GM23338 (cell line): Measurements from ENCODE around the gene MAP3K10. TPM values are rescaled to one million over a fixed set of nuclear protein-coding genes. Genes with fewer than 3 reads are reported as not detected.

Source experiments
- ATAC-seq: fragments of 200-7000 bp; cut with Tn5 transposase; 3 replicates; pipeline ENCODE4 v1.9.1; 2020
- DNase-seq: peaks from one replicate; pipeline ENCODE4 v3.0.0-alpha.2; 2015; ENCODE audit warnings: low spot score
- H2AFZ ChIP-seq: fragments of 200-600 bp; sonication (generic); 2 replicates; pipeline ENCODE4 v1.8.0; 2016; ENCODE audit warnings: antibody characterized with exemption, mild to moderate bottlenecking, moderate library complexity
- H3F3A ChIP-seq: fragments of 200-600 bp; sonication (generic); replicated peaks from 2 replicates; pipeline ENCODE4 v1.8.0; 2017; ENCODE audit warnings: antibody characterized with exemption, mixed run types, low read depth
- H3K27ac ChIP-seq: fragments of 200-600 bp; sonication (generic); 2 replicates; pipeline ENCODE4 v1.6.1; 2016; ENCODE audit warnings: low read depth
- H3K27me3 ChIP-seq: fragments of 200-600 bp; sonication (generic); 2 replicates; pipeline ENCODE4 v1.8.0; 2016; ENCODE audit warnings: mild to moderate bottlenecking, mixed run types, moderate library complexity; ENCODE audit not compliant: insufficient read depth
- H3K36me3 ChIP-seq: fragments of 200-600 bp; sonication (generic); 2 replicates; pipeline ENCODE4 v1.8.0; 2016; ENCODE audit warnings: mild to moderate bottlenecking; ENCODE audit not compliant: insufficient read depth
- H3K4me1 ChIP-seq: fragments of 200-600 bp; sonication (generic); 2 replicates; pipeline ENCODE4 v1.8.0; 2016; ENCODE audit warnings: mild to moderate bottlenecking, moderate library complexity; ENCODE audit not compliant: insufficient read depth
- H3K4me2 ChIP-seq: fragments of 200-600 bp; sonication (generic); 2 replicates; pipeline ENCODE4 v1.7.1; 2017; ENCODE audit warnings: mixed run types
- H3K4me3 ChIP-seq: fragments of 200-600 bp; sonication (generic); 2 replicates; pipeline ENCODE4 v1.6.1; 2016; ENCODE audit warnings: mixed run types
- H3K79me2 ChIP-seq: fragments of 200-600 bp; sonication (generic); replicated peaks from 2 replicates; pipeline ENCODE4 v1.8.0; 2017; ENCODE audit warnings: mild to moderate bottlenecking; ENCODE audit not compliant: insufficient read depth
- H3K9me2 ChIP-seq: fragments of 200-600 bp; sonication (generic); 2 replicates; pipeline ENCODE4 v1.8.0; 2017; ENCODE audit not compliant: insufficient read depth
- H4K20me1 ChIP-seq: fragments of 200-600 bp; sonication (generic); replicated peaks from 2 replicates; pipeline ENCODE4 v1.8.0; 2017; ENCODE audit warnings: mild to moderate bottlenecking; ENCODE audit not compliant: insufficient read depth
- H3K27ac Mint-ChIP-seq: 2 replicates; pipeline ENCODE4 v1.8.0; 2020; ENCODE audit warnings: inconsistent platforms, mild to moderate bottlenecking, moderate library complexity, mixed read lengths
- H3K27me3 Mint-ChIP-seq: 3 replicates; pipeline ENCODE4 v1.8.0; 2022; ENCODE audit warnings: low read depth, mild to moderate bottlenecking, moderate library complexity, mixed read lengths, inconsistent platforms; ENCODE audit not compliant: insufficient read depth, poor library complexity
- H3K36me3 Mint-ChIP-seq: 3 replicates; pipeline ENCODE4 v1.8.0; 2021; ENCODE audit warnings: low read depth, mild to moderate bottlenecking, inconsistent platforms, moderate library complexity, mixed read lengths
- H3K4me1 Mint-ChIP-seq: 3 replicates; pipeline ENCODE4 v1.8.0; 2020; ENCODE audit warnings: mild to moderate bottlenecking, inconsistent platforms, mixed read lengths
- H3K4me3 Mint-ChIP-seq: 3 replicates; pipeline ENCODE4 v1.8.0; 2021; ENCODE audit warnings: moderate library complexity, mild to moderate bottlenecking, inconsistent platforms, mixed read lengths
- H3K9me3 Mint-ChIP-seq: 3 replicates; pipeline ENCODE4 v1.8.0; 2020; ENCODE audit warnings: moderate library complexity, mild to moderate bottlenecking, inconsistent platforms, mixed read lengths
- CREB1 ChIP-seq: fragments of 250-450 bp; sonication (Bioruptor Pico); IDR thresholded peaks from 2 replicates; pipeline ENCODE4 v1.5.0; 2020; ENCODE audit warnings: low read depth, mild to moderate bottlenecking, moderate library complexity
- ETS1 ChIP-seq: IDR thresholded peaks from 2 replicates; pipeline ENCODE4 v1.6.1; 2016; ENCODE audit warnings: antibody characterized with exemption
- EZH2 ChIP-seq: fragments of 200-600 bp; sonication (generic); IDR thresholded peaks from one replicate; pipeline ENCODE4 v1.8.0; 2017; ENCODE audit warnings: antibody characterized with exemption, mild to moderate bottlenecking, low read depth; ENCODE audit not compliant: unreplicated experiment
- EZH2phosphoT487 ChIP-seq: fragments of 200-600 bp; sonication (generic); IDR thresholded peaks from one replicate; pipeline ENCODE4 v1.8.1; 2018; ENCODE audit warnings: antibody characterized with exemption; ENCODE audit not compliant: unreplicated experiment
- JUNB ChIP-seq: IDR thresholded peaks from one replicate; pipeline ENCODE4 v1.6.1; 2016; ENCODE audit warnings: antibody characterized with exemption; ENCODE audit not compliant: unreplicated experiment
- NANOG ChIP-seq: IDR thresholded peaks from 2 replicates; pipeline ENCODE4 v1.6.1; 2016; ENCODE audit warnings: antibody characterized with exemption, borderline replicate concordance
- POLR2AphosphoS5 ChIP-seq: IDR thresholded peaks from 2 replicates; pipeline ENCODE4 v1.6.1; 2016; ENCODE audit warnings: antibody characterized with exemption, low read depth
- STAT1 ChIP-seq: IDR thresholded peaks from one replicate; pipeline ENCODE4 v1.6.1; 2016; ENCODE audit warnings: antibody characterized with exemption; ENCODE audit not compliant: unreplicated experiment
- ZNF114 ChIP-seq: fragments of 250-450 bp; sonication (Bioruptor Pico); IDR thresholded peaks from 2 replicates; pipeline ENCODE4 v1.5.0; 2020; ENCODE audit warnings: mild to moderate bottlenecking, moderate library complexity
- ZNF331 ChIP-seq: fragments of 250-450 bp; sonication (Bioruptor Pico); IDR thresholded peaks from 2 replicates; pipeline ENCODE4 v1.5.0; 2020; ENCODE audit warnings: low read depth, mild to moderate bottlenecking, moderate library complexity
- polyA plus RNA-seq: library from polyadenylated mRNA; unstranded; fragments of >200 nt; fragmentation: Nextera tagmentation; extraction: Ambion mirVana; gene quantifications from 2 replicates; pipeline ENCODE4 v1.2.1, GENCODE V29; 2016
- total RNA-seq: library from RNA; depleted of rRNA; stranded (reverse); fragments of >200 nt; shearing (Covaris generic); gene quantifications from 2 replicates; pipeline ENCODE4 v1.2.3, GENCODE V29; 2014
- TF ChIP-seq, protein P1 (sequence below), 2 experiments: fragments of 200-600 bp in 1 of 2; sonication (generic) in 1 of 2; conservative IDR thresholded peaks; 2 replicates each; pipeline versions ENCODE4 v1.5.1 to v1.6.1; 2016 to 2017; ENCODE audit warnings: antibody characterized with exemption in 2 of 2, low read depth in 2 of 2, mild to moderate bottlenecking in 2 of 2, moderate library complexity in 1 of 2
- TF ChIP-seq, protein P2 (sequence below): IDR thresholded peaks from one replicate; pipeline ENCODE4 v1.6.1; 2018; ENCODE audit warnings: antibody characterized with exemption; ENCODE audit not compliant: unreplicated experiment
- TF ChIP-seq, protein P3 (sequence below): fragments of 250-450 bp; sonication (Bioruptor Pico); IDR thresholded peaks from 2 replicates; pipeline ENCODE4 v1.5.0; 2020; ENCODE audit warnings: mild to moderate bottlenecking, moderate library complexity

The MAP3K10 gene
- total and polyA plus RNA-seq, 2 experiments from 2014 or later, result 5.9 to 13.7 TPM

DNA sequence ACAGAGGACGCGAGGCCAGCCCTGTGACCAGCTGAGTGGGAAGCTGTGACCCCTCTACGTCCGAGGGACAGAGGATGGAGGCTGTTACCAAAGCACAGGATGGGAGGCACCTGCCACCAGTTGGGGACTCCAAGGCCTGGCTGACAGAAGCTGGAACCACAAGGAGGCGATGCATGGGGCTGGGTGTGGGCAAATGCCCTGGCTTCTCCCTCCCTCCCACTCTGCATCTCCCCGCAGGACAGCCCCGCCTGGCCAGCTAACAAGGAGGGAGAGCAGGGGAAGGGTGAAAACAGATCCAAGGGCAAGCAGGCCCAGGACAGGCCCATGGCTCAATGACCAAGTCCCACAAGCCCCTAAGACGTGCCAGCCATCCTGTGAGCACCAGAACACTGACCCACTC, 65.3 kb downstream of the MAP3K10 start:
- no peaks in the 10 kb centered on the region for H3F3A ChIP-seq
- Mint-ChIP-seq H3K36me3 (peaks cover 31% of the 10 kb centered on the region), H3K9me3 (peaks cover 2% of the 10 kb centered on the region; the same call in 1 of the 3 replicates)

More for the DNA sequence above, 65.3 kb downstream of the MAP3K10 start:
- H3K36me3 ChIP-seq, result no peaks in the 10 kb centered on the region; the same call in 1 of the 2 replicates
- TF ChIP-seq POLR2AphosphoS5 (no peak), CREB1 (CRISPR knock-in tag) (no peak), EZH2phosphoT487 (no peak), EZH2 (no peak), ETS1 (no peak), STAT1 (no peak), ZNF114 (CRISPR knock-in tag) (no peak), JUNB (no peak), NANOG (no peak), ZNF331 (CRISPR knock-in tag) (no peak)
- TF ChIP-seq, protein P1, sequence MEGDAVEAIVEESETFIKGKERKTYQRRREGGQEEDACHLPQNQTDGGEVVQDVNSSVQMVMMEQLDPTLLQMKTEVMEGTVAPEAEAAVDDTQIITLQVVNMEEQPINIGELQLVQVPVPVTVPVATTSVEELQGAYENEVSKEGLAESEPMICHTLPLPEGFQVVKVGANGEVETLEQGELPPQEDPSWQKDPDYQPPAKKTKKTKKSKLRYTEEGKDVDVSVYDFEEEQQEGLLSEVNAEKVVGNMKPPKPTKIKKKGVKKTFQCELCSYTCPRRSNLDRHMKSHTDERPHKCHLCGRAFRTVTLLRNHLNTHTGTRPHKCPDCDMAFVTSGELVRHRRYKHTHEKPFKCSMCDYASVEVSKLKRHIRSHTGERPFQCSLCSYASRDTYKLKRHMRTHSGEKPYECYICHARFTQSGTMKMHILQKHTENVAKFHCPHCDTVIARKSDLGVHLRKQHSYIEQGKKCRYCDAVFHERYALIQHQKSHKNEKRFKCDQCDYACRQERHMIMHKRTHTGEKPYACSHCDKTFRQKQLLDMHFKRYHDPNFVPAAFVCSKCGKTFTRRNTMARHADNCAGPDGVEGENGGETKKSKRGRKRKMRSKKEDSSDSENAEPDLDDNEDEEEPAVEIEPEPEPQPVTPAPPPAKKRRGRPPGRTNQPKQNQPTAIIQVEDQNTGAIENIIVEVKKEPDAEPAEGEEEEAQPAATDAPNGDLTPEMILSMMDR (conservative IDR thresholded peaks at IDR 0.05; ENCODE audit: low read depth in 2 of 2), result no peak
- TF ChIP-seq, protein P2, sequence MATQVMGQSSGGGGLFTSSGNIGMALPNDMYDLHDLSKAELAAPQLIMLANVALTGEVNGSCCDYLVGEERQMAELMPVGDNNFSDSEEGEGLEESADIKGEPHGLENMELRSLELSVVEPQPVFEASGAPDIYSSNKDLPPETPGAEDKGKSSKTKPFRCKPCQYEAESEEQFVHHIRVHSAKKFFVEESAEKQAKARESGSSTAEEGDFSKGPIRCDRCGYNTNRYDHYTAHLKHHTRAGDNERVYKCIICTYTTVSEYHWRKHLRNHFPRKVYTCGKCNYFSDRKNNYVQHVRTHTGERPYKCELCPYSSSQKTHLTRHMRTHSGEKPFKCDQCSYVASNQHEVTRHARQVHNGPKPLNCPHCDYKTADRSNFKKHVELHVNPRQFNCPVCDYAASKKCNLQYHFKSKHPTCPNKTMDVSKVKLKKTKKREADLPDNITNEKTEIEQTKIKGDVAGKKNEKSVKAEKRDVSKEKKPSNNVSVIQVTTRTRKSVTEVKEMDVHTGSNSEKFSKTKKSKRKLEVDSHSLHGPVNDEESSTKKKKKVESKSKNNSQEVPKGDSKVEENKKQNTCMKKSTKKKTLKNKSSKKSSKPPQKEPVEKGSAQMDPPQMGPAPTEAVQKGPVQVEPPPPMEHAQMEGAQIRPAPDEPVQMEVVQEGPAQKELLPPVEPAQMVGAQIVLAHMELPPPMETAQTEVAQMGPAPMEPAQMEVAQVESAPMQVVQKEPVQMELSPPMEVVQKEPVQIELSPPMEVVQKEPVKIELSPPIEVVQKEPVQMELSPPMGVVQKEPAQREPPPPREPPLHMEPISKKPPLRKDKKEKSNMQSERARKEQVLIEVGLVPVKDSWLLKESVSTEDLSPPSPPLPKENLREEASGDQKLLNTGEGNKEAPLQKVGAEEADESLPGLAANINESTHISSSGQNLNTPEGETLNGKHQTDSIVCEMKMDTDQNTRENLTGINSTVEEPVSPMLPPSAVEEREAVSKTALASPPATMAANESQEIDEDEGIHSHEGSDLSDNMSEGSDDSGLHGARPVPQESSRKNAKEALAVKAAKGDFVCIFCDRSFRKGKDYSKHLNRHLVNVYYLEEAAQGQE, result no peak
- TF ChIP-seq, protein P3, sequence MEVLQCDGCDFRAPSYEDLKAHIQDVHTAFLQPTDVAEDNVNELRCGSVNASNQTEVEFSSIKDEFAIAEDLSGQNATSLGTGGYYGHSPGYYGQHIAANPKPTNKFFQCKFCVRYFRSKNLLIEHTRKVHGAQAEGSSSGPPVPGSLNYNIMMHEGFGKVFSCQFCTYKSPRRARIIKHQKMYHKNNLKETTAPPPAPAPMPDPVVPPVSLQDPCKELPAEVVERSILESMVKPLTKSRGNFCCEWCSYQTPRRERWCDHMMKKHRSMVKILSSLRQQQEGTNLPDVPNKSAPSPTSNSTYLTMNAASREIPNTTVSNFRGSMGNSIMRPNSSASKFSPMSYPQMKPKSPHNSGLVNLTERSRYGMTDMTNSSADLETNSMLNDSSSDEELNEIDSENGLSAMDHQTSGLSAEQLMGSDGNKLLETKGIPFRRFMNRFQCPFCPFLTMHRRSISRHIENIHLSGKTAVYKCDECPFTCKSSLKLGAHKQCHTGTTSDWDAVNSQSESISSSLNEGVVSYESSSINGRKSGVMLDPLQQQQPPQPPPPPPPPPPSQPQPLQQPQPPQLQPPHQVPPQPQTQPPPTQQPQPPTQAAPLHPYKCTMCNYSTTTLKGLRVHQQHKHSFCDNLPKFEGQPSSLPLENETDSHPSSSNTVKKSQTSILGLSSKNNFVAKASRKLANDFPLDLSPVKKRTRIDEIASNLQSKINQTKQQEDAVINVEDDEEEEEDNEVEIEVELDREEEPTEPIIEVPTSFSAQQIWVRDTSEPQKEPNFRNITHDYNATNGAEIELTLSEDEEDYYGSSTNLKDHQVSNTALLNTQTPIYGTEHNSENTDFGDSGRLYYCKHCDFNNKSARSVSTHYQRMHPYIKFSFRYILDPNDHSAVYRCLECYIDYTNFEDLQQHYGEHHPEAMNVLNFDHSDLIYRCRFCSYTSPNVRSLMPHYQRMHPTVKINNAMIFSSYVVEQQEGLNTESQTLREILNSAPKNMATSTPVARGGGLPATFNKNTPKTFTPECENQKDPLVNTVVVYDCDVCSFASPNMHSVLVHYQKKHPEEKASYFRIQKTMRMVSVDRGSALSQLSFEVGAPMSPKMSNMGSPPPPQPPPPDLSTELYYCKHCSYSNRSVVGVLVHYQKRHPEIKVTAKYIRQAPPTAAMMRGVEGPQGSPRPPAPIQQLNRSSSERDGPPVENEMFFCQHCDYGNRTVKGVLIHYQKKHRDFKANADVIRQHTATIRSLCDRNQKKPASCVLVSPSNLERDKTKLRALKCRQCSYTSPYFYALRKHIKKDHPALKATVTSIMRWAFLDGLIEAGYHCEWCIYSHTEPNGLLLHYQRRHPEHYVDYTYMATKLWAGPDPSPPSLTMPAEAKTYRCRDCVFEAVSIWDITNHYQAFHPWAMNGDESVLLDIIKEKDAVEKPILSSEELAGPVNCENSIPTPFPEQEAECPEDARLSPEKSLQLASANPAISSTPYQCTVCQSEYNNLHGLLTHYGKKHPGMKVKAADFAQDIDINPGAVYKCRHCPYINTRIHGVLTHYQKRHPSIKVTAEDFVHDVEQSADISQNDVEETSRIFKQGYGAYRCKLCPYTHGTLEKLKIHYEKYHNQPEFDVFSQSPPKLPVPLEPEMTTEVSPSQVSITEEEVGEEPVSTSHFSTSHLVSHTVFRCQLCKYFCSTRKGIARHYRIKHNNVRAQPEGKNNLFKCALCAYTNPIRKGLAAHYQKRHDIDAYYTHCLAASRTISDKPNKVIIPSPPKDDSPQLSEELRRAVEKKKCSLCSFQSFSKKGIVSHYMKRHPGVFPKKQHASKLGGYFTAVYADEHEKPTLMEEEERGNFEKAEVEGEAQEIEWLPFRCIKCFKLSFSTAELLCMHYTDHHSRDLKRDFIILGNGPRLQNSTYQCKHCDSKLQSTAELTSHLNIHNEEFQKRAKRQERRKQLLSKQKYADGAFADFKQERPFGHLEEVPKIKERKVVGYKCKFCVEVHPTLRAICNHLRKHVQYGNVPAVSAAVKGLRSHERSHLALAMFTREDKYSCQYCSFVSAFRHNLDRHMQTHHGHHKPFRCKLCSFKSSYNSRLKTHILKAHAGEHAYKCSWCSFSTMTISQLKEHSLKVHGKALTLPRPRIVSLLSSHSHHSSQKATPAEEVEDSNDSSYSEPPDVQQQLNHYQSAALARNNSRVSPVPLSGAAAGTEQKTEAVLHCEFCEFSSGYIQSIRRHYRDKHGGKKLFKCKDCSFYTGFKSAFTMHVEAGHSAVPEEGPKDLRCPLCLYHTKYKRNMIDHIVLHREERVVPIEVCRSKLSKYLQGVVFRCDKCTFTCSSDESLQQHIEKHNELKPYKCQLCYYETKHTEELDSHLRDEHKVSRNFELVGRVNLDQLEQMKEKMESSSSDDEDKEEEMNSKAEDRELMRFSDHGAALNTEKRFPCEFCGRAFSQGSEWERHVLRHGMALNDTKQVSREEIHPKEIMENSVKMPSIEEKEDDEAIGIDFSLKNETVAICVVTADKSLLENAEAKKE (CRISPR knock-in tag), result no peak
- no peaks in the 10 kb centered on the region for H3K9me2 ChIP-seq
- H4K20me1 ChIP-seq, result peaks cover 7% of the 10 kb centered on the region
- H3K27ac ChIP-seq, result no peak overlapping the region
- H3K27me3 ChIP-seq, result no peaks in the 10 kb centered on the region
- Mint-ChIP-seq H3K27ac (no peak overlapping the region), H3K4me3 (no peak overlapping the region), H3K4me1 (peaks cover 15% of the 10 kb centered on the region), H3K27me3 (peaks cover 3% of the 10 kb centered on the region)
- no peak overlapping the region for H3K4me2 ChIP-seq
- peaks cover 7% of the 10 kb centered on the region; the same call in 1 of the 2 replicates for H3K4me1 ChIP-seq
- H3K4me3 ChIP-seq, result no peak overlapping the region
- H3K79me2 ChIP-seq, result peaks cover 30% of the 10 kb centered on the region
- H2AFZ ChIP-seq, result no peak overlapping the region
- DNase-seq (no peak), ATAC-seq (no peak)
